HG02588 (cell line): Measurements from ENCODE around the gene TFDP1.

ENCODE experiments used
- ATAC-seq: cut with Tn5 transposase; IDR thresholded peaks from one replicate; pipeline ENCODE4 v1.9.1; 2021; ENCODE audit warnings: mild to moderate bottlenecking, moderate library complexity; ENCODE audit not compliant: unreplicated experiment

The TFDP1 gene

DNA sequence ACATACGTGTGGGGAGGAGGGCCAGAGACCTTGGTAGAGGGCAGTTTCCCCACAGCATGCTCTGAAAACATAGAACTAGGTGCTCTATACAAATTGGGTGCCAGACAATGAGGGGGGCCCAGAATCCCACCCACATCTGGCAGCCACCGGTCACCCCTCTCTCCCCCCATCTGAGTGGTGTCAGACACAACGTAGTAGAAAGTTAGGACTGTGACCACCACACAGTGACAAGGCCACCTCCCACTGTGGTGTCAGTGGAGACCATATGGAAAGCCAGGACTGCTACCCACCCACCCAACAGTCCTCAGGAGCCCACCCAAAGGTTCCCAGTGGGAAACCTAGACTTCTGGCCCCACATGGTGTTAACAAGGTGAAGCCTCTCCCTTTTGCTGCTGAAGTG is 75.5 kb downstream of the TFDP1 start:
- ATAC-seq: no peak

DNA sequence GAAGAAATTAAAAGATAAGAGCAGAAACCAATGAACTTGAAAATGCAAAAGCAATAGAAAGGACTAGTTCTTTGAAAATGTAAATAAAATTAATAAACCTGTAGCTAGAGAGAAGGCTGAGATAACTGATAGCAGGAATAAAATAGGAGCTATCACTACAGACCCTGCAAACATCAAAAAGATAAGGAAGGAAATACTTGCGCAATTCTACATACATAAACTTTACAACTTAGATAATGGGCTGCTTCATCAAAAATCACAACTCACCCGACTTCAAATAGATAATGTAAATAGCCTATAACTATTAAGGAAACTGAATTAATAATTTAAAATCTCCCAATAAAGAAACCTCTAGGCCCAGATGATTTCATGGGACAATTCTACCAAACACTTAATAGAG is 77.0 kb downstream of the TFDP1 start:
- ATAC-seq: no peak

DNA sequence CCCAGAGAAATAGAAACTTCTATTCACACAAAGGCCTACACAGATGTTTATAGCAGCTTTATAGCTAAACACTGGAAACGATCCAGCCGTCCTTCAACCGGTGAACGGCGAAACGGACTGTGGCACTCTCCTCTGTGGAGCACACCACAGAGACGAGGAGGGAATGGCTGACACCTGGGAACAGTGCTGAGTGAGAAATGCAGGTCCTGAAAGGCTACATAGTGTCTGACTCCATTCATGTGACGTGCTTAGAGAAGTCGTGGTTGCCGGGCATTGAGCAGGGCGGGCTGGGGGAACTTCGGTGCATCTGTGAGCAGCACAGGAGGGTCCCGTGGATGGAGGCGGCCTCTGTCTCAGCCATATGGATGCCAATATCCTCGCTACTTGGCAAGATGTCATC is 79.4 kb downstream of the TFDP1 start:
- no peak for ATAC-seq

DNA sequence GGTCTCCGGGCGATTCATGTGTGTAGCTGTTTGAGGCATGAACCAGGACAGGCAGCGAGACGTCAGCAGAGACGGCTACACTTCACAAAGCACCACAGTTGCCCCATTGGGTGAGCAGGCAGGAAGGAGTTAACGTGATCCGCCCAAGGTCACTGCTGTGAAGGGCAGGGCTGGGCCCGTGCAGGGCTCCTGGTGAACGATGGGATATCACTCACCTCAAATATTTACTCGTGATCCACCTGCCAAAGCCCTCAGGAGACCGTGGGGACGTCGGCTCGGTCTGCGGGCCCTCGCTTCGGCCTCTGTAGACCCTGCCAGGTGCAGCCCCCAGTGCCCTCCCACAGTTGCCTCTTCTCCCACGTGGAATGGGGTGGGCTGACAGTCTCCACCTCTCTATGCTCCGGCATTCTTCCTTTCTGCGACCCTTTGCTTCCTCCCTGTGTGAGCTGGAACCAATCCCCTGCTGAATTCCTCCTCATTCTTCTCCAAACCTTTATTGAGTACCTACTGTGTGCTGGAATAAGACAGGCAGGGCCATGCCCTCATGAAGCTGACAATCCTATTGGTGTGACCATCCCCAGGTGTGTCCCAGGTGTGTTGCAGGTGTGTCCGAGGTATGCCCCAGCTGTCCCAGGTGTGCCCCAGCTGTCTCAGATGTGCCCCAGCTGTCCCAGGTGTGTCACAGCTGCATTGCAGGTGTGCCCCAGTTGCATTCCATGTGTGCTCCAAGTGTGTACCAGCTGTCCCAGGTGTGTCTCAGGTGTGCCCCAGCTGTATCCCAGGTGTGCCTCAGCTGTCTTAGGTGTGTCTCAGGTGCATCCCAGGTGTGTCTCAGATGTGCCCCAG is 80.4 kb downstream of the TFDP1 start:
- ATAC-seq: no peak

DNA sequence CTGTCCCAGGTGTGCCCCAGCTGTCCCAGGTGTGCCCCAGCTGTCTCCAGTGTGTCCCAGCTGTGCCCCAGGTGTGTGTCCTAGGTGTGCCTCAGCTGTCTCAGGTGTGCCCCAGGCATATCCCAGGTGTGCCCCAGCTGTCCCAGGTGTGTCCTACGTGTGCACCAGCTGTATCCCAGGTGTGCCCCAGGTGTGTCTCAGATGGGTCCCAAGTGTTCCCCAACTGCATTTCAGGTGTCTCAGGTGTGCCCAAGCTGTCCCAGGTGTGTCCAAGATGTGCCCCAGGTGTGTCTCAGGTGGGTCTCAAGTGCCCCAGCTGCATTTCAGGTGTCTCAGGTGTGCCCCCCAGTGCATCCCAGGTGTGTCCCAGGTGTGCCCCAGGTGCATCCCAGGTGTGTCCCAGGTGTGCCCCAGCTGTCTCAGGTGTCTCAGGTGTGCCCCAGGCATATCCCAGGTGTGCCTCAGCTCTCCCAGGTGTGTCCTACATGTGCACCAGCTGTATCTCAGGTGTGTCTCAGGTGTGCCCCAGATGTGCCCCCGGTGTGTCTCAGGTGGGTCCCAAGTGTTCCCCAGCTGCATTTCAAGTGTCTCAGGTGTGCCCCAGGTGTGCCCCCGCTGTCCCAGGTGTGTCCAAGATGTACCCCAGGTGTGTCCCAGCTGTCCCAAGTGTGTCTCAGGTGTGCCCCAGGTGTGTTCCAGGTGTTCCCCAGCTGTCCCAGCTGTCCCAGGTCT is 81.2 kb downstream of the TFDP1 start:
- ATAC-seq: no peak

DNA sequence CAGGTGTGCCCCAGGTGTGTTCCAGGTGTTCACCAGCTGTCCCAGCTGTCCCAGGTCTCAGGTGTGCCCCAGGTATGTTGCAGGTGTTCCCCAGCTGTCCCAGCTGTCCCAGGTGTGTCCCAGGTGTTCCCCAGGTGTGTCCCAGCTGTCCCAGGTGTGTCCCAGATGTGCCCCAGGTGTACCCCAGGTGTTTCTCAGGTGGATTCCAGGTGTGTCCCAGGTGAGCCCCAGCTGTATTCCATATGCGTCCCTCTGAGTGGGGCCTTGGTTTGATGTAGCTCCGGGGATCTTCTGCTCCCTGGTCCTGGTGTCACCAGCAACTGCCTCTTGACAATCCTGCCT is 81.7 kb downstream of the TFDP1 start:
- no peak for ATAC-seq

DNA sequence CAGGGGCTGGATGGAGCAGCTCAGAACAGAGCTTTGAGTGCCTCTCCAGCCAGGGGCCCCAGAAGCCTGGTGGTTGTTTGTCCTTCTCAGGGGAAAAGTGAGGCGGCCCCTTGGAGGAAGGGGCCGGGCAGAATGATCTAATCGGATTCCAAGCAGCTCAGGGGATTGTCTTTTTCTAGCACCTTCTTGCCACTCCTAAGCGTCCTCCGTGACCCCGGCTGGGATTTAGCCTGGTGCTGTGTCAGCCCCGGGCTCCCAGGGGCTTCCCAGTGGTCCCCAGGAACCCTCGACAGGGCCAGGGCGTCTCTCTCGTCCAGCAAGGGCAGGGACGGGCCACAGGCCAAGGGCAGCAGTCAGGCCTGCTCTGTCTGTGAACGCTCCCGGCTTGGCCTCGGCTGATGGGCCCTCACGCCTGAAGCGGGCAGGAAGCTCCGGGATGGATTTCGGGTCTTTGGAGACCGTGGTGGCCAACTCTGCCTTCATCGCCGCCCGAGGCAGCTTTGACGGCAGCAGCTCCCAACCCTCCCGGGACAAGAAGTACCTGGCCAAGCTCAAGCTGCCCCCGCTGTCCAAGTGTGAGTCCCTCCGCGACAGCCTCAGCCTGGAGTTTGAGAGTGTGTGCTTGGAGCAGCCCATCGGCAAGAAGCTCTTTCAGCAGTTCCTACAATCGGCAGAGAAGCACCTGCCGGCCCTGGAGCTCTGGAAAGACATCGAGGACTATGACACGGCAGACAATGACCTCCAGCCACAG is 82.6 kb downstream of the TFDP1 start, which contains the start of gene GRK1:
Gene GRK1, plus strand, starts transcription at position 269 of the 751 bp plus-strand sequence. Its CDS starts 168 bp downstream, at position 437.
- no peak for ATAC-seq

DNA sequence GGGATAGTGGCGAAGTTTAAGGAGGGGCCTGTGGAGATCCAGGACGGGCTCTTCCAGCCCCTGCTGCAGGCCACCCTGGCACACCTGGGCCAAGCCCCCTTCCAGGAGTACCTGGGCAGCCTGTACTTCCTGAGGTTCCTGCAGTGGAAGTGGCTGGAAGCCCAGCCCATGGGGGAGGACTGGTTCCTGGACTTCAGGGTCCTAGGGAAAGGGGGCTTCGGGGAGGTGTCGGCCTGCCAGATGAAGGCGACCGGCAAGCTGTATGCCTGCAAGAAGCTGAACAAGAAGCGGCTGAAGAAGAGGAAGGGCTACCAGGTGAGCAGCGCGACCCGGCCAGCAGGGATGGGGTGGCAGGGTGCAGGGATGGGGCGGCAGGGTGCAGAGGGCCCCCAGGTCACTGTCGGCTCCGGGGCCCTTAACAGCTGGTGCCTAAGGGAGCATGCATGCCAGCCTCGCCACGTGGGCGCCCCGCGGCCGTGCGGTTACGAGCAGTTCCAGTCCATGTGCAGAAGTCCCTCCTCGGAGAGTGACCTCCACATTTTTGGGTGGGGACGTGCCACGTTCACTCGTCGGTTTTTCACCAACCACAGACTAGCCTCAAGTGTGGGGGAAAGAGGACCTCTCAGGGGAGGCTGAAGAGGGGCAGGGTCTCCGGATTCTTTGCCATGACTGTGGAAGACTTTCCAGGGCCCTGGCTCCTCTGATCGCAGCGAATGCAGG is 83.4 kb downstream of the TFDP1 start:
- ATAC-seq: no peak

DNA sequence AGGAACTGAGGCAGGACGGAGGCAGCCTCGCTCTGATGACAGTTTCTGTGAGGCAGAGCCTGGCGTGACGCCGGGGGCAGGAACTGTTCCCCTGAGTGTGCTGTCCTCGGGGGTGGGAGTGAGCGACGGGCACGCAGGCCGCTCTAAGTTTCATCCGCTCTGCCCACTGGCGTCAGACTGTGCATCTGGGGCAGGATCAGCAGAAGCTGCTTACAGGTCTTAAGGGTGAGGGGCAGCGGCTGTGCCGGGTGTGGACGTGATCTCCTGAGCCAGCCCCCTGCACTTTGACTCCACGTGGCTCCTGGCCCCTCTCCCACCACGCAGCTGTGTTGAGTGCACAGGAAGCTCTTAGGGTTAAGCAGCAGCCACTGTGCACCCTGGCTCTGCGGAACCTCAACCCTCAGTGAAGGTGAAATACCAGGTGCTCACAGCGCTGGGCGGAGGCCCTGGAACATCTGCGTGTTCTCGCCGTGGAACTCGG is 84.0 kb downstream of the TFDP1 start:
- ATAC-seq: no peak

DNA sequence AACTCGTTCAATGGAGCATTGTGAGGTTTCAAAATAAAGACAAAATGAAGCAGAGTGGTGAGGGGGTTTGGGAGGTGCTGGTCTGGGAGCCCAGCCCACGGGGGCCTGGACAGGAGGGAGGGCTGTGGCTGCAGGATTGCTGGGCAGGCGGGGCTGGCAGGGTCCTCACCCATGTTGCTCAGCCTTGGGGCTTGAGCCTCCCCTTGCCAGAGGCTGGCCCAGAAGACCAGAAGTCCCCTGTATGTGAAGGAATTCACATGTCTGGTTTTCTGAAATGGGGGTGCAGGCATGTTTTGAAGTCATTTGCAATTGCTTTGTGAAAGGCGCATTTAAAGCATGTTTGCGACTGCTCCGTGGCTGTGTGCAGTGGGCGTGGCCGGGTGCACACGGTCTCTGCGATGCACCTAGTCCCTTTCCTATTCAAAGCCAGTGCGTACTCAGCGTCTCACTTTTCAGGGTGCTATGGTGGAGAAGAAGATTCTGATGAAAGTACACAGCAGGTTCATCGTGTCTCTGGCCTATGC is 84.7 kb downstream of the TFDP1 start:
- ATAC-seq: no peak

DNA sequence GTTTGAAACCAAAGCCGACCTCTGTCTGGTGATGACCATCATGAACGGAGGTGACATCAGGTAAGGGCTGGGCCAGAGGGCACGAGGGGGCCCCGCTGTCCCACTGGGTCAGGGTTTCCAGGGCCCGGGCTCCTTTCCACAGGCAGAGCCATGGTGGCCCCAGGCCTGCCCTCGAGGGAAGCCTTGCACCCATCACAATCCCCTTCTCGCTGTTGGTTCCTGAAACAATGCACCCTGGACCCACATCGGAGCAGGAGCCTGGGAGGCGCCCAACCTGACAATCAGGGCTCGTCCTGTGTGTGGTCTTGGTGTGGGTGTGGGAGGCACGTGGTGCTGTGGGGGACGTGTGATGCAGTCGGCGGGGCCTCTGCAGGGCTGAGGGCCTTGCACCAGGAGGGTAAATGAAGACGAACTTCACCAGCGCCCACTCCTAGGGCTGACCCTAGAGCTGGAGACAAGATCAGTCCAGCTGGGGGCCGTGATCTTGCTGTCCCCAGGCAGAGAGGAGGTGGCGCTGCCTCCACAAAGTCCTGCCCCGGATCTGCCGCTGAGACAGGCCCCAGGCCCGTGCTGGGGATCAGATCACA is 85.3 kb downstream of the TFDP1 start:
- no peak for ATAC-seq

DNA sequence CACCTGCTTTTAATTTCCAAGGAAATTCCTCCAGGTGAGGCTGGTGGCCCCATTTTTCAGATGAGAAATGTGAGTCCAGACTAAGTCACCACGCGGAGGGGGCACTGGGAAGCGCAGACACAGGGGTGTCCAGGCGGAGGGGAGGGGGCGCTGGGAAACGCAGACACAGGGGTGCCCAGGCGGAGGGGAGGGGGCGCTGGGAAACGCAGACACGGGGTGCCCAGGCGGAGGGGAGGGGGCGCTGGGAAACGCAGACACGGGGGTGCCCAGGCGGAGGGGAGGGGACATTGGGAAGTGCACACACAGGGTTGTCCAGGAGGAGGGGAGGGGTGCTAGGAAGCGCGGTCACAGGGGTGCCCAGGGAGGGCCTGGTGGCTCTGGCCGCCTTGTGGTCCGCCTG is 86.0 kb downstream of the TFDP1 start:
- ATAC-seq: no peak

DNA sequence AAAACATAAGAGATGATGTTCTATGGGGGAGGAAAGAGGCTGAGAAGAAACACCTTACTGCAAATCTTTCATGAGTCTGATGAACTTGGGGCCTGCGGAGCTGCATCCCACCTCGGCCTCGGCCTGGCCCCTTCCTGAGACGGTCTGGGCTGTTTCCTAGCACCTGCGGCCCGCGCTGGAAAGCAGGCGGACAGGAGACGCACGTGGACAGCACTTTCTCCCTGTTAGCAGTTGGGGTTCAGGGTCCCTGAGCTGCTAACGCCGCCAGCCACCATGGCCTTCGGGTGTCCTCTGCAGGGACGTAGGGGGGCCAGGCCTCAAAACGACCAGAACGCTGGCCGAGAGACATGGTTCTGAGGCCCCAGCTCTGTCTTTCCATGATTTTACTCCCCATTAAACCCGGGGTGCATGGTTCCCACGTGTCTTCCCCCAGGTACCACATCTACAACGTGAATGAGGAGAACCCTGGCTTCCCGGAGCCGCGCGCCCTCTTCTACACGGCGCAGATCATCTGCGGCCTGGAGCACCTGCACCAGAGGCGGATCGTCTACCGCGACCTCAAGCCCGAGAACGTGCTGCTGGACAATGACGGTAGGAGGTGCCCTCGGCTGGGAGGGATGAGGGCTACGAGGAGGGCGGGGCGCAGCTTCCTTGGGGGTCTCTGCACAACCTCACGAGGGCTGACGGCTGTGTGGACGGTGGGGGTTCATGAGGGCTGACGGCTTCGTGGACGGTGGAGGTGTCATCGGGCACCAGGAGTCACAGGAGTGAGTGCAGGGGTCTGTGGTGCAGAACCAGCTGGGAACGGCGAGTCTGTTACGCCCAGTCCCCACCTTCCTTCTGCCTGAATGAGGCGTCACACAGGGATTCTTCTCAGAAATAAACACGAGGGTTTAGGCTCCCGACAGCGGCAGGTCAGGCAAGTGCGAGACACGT is 86.8 kb downstream of the TFDP1 start:
- ATAC-seq: no peak

DNA sequence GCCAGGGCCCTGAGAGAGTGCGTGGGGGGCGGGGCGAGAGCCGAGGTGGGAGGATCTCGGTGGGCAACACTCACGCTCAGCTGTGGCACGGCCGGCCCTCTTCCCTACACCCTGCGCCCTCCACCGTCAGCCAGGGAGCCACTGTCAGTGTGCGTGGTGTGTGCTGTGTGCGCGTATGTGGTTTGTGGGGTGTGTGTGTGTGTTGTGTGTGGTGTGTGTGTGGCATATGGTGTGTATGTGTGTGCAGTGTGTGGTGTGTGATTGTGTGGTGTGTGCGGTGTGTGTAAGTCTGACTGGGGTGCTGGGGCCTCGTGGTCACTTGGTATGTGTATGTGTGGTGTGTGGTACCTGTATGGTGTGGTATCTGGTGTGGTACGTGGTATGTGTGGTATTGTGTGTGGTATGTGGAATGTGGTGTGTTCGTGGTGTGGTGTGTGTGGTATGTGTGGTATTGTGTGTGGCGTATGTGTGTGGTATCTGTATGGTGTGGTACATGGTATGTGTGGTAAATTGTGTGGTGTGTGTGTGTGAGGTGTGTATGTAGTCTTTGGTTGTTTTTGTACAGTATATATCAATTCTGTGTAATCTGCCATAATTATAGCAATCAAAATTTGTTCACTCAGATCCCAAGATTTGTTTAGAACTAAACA is 87.6 kb downstream of the TFDP1 start:
- no peak for ATAC-seq
